Measurements from ENCODE around the gene RPTOR. TPM values are rescaled to one million over a fixed set of nuclear protein-coding genes. Genes with fewer than 3 reads are reported as not detected.

Gene RPTOR
- total RNA-seq, 4 donors from 2014 or later, result 18.7 to 35.4 (median 21.0) TPM

GRCh38 chr17:80650751-80651518, 106.3 kb downstream of the RPTOR start:
- no peak for TF ChIP-seq CTCF (IDR thresholded peaks at IDR 0.05; ENCODE audit: low read depth)

GRCh38 chr17:80652756-80653330, 108.2 kb downstream of the RPTOR start:
- no peak for TF ChIP-seq CTCF (IDR thresholded peaks at IDR 0.05; ENCODE audit: low read depth)

GRCh38 chr17:80653856-80654255, 109.2 kb downstream of the RPTOR start:
- TF ChIP-seq CTCF (IDR thresholded peaks at IDR 0.05; ENCODE audit: low read depth), result no peak

- TF ChIP-seq CTCF (IDR thresholded peaks at IDR 0.05; ENCODE audit: low read depth), result no peak
Observed at GRCh38 chr17:80655608-80656007, 111.0 kb downstream of the RPTOR start.

GRCh38 chr17:80656590-80656989, 112.0 kb downstream of the RPTOR start:
- TF ChIP-seq CTCF (IDR thresholded peaks at IDR 0.05; ENCODE audit: low read depth), result no peak

GRCh38 chr17:80657561-80657960, 112.9 kb downstream of the RPTOR start:
- no peak for TF ChIP-seq CTCF (IDR thresholded peaks at IDR 0.05; ENCODE audit: low read depth)

- TF ChIP-seq CTCF (IDR thresholded peaks at IDR 0.05; ENCODE audit: low read depth), result no peak
Observed at GRCh38 chr17:80658821-80659220, 114.2 kb downstream of the RPTOR start.
